HG02642 (cell line): ENCODE results near the gene BRCA1.

Experiments used
- ATAC-seq: cut with Tn5 transposase; IDR thresholded peaks from one replicate; pipeline ENCODE4 v1.9.1; 2021; ENCODE audit warnings: mild to moderate bottlenecking; ENCODE audit not compliant: unreplicated experiment, poor library complexity

Gene BRCA1

DNA sequence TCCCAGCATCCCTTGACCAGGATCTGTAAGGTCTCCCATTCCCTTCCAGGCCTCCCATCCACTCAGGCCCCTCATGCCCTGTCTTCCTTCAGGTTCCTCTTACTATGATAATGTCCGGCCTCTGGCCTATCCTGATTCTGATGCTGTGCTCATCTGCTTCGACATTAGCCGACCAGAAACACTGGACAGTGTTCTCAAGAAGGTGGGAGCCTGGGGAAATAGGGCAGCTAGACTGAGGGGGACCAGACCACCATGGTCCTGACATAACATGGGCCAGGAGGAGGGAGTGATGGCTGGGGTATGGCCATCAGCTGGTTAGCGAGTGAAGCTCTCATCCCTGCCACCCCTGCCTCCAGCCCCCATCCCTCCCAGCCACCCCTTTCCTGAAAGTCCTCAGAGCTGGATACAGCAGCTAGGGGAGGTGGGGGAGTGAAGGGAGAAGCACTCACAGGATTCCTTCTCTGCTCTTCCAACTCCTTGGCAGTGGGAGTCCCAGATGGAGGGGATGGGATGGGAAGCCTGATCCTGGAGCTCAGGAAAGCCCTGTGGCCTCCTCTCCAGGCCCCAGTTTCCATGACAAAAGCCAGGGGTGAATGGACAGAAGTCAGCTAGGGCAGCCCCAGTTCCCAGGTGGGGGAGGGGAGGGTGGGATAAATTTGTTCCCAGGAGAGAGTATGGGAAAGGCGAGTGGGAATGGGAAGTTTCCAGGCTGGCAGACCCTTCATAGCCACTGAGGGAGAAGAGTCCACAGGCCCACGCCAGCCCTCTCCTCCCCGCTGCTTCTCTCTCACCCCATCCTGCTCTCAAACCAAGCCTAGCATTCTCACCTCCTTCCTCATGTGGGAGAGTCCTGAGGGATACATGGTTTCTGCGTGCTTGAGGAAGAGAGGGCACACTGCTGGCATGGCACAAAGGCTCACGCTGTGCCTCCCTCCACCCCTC lies 97.8 kb downstream of the BRCA1 start:
- no peak for ATAC-seq

DNA sequence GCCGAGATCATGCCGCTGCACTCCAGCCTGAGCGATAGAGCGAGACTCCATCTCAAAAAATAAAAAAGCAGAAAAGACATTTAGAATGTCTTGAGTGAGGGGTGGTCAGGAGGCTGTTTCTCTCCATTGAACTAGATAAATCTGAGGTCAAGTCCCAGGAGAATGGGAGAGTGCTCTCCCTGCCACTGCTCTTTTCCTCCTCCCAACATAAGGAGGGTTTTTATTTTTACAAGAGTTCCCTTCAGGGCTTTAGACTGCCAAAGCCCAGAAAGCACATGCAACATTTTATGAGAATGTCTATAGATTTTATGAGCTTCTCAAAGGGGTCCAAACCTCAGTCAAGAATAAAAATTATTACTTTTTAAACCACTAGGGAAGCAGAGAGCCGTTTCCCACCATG lies 98.6 kb downstream of the BRCA1 start:
- ATAC-seq = no peak

DNA sequence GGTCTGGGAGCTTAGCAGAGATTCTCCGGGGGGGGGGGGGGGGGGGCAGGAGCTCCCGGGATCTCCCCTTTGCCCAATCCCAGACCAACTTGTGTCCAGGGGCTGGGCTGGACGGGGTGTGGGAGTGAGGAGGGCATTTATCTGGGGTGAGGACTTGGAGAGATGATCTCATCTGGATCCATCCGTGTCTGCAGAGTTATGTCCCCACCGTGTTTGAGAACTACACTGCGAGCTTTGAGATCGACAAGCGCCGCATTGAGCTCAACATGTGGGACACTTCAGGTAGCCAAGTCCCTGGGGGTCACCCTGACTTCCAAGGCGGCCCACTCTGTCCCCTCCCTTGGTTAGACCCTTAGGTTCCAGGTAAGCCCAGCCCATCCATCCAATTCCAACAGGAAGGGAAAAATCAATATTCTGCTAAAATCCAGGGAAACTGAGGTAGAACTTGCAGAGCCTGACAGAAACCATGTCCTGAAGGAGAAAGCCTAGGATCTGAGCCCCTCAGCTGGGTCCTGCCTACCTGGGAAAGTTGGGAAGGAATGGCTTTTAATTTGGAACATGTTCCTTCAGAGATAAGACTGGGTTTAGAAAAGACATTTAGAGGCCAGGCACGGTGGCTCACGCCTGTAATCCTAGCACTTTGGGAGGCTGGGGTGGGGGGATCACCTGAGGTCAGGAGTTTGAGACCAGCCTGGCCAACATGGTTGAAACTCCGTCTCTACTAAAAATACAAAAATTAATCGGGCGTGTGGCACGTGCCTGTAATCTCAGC lies 99.2 kb downstream of the BRCA1 start:
- ATAC-seq = no peak

DNA sequence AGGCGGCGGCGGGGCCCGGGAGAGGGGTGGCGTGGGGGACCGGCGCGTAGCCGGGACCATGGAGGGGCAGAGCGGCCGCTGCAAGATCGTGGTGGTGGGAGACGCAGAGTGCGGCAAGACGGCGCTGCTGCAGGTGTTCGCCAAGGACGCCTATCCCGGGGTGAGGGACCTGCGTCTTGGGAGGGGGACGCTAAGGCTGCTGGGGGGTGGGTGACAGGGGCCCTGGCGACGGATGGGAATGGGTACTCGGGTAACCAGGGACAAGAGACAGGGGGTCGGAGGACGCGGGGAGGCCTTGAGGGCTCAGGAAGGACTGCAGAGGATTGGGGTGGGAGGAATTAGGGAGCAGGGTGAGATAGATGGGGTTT lies 99.9 kb downstream of the BRCA1 start:
- no peak for ATAC-seq

DNA sequence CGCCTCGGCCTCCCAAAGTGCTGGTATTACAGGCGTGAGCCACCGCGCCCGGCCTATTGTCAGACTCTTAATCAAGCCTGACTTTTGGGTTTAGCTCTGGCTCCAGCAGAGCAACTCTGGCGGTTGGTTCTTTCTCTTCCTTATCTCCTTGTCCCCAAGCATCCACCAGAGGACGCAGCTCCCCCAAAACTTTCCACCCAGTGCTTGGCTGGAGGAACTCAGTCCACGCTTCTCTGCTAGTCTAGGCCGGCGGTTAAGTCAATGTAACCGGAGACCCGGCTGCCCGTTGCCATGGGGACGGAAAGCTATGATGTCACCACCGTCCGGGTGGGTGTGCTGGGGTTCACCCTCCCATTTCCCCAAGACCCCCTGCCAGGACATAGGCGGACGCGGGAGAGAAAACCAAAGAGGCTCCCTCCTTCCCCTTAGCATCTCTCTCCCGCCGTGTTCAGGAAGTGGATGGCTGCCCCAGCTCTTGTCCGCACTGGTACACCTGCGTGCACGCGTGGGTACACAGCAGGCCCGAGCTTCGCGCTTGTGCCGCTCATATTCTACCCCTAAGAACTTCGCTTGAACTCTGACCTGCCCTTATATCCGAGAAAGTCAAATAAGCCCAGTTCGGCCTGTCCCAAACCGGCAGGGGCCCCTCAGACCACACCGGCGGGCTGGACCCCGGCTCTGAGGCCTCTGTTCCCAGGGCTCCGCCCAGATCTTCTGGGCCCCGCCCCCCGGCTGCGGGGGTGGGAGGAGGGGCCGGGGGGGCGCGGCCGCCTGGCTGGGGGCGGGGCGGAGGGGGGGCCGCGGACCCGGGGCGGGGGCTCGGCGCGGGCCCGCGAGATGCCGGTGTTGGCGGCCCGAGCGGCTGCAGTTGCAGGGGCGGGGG lies 100.5 kb downstream of the BRCA1 start, which contains the start of gene RND2:
RND2 (plus strand) TSS at position 825 of the 883 bp plus-strand sequence. CDS start 117 bp downstream, outside the sequence.
- ATAC-seq = no peak

- peak; percentile 47 for ATAC-seq
Measured at GRCh38 chr17:43021741-43022512, 103.2 kb downstream of the BRCA1 start, which contains the start of gene VAT1. Gene VAT1, minus strand, starts transcription at chr17:43022385. Its CDS starts 63 bp downstream, at chr17:43022322.

DNA sequence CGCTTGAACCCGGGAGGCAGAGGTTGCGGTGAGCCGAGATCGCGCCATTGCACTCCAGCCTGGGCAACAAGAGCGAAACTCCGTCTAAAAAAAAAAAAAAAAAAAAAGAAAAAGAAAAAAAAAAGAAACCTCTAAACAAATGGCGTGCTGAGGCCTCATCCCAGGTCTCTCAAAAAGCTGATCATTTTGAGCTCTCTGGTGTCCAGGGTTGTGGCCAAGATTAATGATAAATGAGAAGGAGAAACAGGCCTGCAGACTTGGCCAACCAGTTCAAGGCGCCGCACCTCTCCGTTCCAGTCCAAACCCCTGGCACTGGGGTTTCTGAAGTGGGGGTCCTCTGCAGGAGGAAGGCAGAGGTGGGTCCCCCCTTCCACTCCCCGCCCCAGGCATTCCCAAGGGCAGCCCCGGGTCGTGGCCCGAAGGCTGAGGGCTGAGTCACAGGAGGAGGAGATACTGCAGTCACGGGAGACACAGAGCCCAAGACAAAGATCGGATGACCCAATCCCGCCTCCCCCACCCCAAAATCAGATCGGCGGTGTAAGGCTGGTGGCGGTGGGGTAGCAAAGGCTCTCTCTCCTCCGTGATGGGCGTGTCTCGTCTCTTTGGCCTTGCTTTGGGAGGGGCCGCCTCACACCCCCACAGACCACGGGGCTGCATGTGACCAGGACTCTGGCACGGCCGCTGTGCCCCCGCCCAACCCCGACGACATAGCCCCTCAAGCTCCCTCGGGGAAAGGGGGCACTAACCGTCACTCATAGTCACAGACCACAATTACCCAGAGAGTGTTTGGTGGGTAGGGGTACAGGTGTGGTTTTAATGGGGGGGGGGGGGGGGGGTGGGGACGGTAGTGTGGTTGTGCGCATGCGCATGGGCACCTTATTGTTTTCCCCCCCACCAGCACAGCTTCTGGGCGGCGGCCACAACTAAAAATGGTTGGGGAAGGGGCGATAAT lies 104.1 kb downstream of the BRCA1 start:
- no peak for ATAC-seq

GRCh38 chr17:43020030-43020621 lies 105.0 kb downstream of the BRCA1 start:
- ATAC-seq = no peak

GRCh38 chr17:43019418-43019817 lies 105.7 kb downstream of the BRCA1 start:
- no peak for ATAC-seq

DNA sequence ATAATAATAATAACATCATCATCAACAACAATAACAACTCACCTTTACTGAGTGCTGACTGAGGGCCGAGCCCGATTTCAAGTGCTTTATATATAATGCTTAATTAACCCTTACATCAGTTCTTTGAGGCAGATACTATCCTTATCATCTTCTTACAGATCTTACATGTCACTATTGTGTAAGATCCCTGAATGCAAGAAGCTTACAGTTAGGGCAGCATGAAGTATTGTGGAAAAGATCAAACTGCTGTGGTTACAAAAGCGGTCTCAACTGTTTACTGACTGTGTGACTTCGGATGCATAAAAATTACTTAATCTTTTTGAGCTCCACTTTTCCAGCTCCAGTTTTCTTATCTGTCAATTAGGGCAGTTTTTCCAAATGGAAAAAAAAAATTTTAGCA lies 106.2 kb downstream of the BRCA1 start:
- no peak for ATAC-seq

GRCh38 chr17:43018008-43018853 lies 106.9 kb downstream of the BRCA1 start:
- no peak for ATAC-seq

GRCh38 chr17:43016216-43016615 lies 108.9 kb downstream of the BRCA1 start:
- no peak for ATAC-seq

DNA sequence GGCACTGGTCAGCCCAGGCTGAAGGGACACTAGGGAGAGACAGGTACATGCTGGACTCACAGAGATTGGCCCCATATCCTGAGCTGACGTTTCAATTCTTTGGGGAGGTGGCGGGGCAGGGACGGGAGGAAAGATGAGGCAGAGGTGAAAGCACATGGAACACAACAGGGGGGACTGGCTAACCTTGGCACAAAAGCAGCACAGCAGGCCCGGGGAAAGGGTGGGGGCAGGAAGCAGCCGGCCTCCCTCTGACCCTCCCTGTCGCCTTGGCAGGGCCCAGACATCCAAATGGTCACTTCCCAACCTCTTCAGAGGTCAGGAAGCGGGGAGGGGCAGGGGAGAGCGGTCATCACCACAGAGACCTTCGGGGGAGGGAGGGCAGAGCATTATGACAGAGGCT lies 109.6 kb downstream of the BRCA1 start:
- ATAC-seq = no peak

DNA sequence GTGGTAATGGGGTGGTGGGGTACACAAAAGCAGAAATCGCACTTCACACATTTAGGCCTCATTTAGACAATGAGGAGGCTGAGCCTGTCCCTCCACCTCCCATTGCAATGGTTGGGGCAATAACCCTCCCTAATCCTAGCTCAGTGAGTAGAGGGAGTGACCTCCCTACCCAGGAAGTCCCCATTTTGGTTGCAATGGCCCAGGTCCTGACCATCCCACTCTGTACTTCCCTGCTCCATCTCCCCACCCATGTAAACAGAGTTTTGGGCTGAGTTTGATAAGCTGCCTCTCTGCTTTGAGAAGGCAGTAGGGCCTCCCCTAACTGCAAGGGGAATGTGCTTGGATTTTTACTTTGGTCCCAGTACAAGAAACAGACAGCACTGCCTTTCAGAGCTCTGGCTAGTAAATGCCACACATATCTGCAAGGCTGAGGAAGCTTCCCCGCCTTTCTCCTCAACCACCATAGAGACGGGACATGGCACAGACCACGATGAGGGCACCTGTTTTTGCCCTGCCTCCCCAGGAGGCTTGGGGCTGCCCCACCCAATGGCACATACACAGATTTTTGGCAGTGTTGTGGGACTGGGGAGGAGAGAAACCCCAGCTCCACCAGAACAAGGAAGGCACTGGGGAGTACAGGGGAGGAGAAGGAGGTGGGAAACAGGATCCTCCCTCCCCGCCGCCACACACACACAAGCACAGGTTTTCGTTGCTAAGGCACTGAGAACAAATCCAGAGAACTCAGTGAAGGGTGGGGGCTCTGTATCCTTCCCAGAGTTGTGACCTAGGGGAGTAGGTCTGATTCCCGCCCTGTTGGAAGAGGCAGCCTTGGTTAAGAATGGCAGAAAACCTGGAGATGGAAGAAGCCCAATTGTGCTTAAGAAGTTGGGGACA lies 110.3 kb downstream of the BRCA1 start:
- no peak for ATAC-seq

DNA sequence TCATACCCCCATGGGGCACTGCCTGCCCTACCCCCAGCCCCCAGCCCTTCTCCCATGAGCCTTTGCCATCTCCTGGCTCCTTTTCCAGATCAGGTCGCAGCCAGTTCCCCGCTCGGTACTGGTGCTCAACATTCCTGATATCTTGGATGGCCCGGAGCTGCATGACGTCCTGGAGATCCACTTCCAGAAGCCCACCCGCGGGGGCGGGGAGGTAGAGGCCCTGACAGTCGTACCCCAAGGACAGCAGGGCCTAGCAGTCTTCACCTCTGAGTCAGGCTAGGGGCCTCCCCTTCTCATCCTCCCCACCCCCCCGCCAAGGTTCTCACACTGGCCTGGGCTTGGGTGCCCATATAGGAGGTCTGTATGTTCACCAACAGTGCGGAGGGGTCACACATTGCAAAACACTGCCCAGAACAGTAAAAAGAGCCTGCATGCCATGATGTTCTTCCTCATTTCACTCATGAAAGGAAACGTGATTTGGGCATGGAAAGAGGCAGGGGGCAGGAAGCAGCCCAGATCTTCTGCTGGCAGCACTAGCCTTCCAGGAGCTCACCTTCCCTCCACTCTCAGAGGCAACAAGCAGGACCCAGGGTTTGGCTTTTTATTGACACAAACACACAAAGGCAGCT lies 111.0 kb downstream of the BRCA1 start:
- ATAC-seq = no peak

GRCh38 chr17:43013296-43013695 lies 111.9 kb downstream of the BRCA1 start:
- no peak for ATAC-seq
